Fibroblast of pulmonary artery (primary cell): ENCODE measurements around the gene LNPEP.

ENCODE experiments used
- DNase-seq: peaks from one replicate; pipeline ENCODE4 v3.0.0-alpha.2; 2010; ENCODE audit warnings: low read depth
- H3K4me3 ChIP-seq: replicated peaks from 2 replicates; pipeline ENCODE4 v1.5.1; 2011; ENCODE audit warnings: low read depth, mild to moderate bottlenecking, control low read depth, low read length, moderate library complexity
- TF ChIP-seq, protein P1 (sequence below): IDR thresholded peaks from 2 replicates; pipeline ENCODE4 v1.5.1; 2011; ENCODE audit warnings: mild to moderate bottlenecking, control low read depth, low read length, inconsistent platforms; ENCODE audit errors: missing control alignments

Gene LNPEP

GRCh38 chr5:96968614-96969013 is 32.7 kb downstream of the LNPEP start:
- H3K4me3 ChIP-seq = no peak overlapping the region
- DNase-seq = no peak

GRCh38 chr5:96969366-96969765 is 33.5 kb downstream of the LNPEP start:
- no peak for DNase-seq
- H3K4me3 ChIP-seq = no peak overlapping the region
- TF ChIP-seq, protein P1, sequence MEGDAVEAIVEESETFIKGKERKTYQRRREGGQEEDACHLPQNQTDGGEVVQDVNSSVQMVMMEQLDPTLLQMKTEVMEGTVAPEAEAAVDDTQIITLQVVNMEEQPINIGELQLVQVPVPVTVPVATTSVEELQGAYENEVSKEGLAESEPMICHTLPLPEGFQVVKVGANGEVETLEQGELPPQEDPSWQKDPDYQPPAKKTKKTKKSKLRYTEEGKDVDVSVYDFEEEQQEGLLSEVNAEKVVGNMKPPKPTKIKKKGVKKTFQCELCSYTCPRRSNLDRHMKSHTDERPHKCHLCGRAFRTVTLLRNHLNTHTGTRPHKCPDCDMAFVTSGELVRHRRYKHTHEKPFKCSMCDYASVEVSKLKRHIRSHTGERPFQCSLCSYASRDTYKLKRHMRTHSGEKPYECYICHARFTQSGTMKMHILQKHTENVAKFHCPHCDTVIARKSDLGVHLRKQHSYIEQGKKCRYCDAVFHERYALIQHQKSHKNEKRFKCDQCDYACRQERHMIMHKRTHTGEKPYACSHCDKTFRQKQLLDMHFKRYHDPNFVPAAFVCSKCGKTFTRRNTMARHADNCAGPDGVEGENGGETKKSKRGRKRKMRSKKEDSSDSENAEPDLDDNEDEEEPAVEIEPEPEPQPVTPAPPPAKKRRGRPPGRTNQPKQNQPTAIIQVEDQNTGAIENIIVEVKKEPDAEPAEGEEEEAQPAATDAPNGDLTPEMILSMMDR = no peak

More at GRCh38 chr5:96968614-96969013, 32.7 kb downstream of the LNPEP start:
- TF ChIP-seq, protein P1 = no peak

DNA sequence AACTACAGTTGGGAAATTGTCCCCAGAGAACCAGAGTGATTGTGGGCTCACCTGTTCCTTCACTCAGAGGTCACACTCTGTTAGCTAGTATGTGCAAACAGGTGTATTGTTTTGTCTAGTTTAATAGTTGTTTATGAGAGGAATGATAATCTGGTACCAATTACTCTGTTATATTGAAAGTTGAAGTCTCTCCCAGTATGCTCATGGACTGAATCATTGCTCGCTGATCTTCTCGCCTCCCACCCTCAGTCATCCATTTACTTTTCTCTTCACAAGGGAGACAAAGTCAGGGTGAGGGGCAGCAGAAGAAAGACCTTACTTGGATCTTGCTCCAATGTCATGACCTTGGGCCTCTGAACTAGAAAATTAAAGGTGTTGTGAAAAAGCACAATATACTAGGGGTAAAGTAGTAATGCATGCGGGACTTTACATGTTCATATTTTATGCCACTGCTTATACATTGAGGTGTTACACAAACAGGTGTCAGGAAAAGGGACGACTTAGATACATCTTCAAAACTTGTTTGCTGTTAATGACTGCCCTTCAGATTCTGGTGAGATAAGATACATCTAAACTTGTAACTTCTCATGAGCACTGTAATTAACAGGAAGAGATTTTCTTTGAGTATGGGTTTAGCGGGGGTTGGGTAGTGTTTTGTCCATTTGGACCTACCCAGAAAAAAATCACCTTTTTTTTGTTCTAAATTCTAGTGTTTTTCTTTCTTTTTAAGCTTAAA is 36.9 kb downstream of the LNPEP start:
- DNase-seq = no peak
- H3K4me3 ChIP-seq = no peak overlapping the region
- TF ChIP-seq, protein P1 = no peak

GRCh38 chr5:96973532-96974401 is 37.9 kb downstream of the LNPEP start:
- TF ChIP-seq, protein P1 = no peak
- DNase-seq = no peak
- H3K4me3 ChIP-seq = no peak overlapping the region

DNA sequence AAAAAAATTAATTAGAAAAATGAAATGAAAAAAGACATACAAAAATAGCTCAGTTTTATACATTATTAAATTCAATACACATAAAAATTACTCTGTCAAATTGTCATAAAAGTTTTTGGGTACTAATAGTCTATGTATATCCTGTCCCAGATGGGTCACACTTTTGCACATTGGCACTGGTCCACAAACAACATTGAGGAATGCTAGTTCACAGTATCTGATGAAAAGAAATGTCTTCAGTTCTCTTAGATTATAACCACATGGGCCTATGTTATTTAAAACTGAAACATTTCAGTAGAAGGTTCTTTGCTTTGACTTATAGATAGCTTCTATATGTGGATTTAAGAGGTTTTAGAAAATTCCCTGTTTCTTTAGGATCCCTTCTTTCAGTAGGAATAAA is 39.8 kb downstream of the LNPEP start:
- TF ChIP-seq, protein P1 = no peak
- H3K4me3 ChIP-seq = no peak overlapping the region
- no peak for DNase-seq

GRCh38 chr5:96977228-96977627 is 41.3 kb downstream of the LNPEP start:
- no peak overlapping the region for H3K4me3 ChIP-seq
- TF ChIP-seq, protein P1 = no peak

More at GRCh38 chr5:96977228-96977627, 41.3 kb downstream of the LNPEP start:
- DNase-seq = no peak
